NB4 (cell line): ENCODE results near the gene MRGPRF.

Experiments used
- DNase-seq: peaks from one replicate; pipeline ENCODE4 v3.0.0; 2010; ENCODE audit warnings: low read depth
- H3K4me3 ChIP-seq: one replicate; pipeline ENCODE4 v1.5.1; 2011; ENCODE audit warnings: mild to moderate bottlenecking, low read depth, low read length, moderate library complexity
- CTCF ChIP-seq: IDR thresholded peaks from one replicate; pipeline ENCODE4 v1.5.1; 2012; ENCODE audit warnings: low read depth, low read length
- MAX ChIP-seq: IDR thresholded peaks from 2 replicates; pipeline ENCODE4 v1.6.1; 2011; ENCODE audit warnings: low read depth, low read length
- MYC ChIP-seq: IDR thresholded peaks from 2 replicates; pipeline ENCODE4 v1.6.1; 2011; ENCODE audit warnings: low read depth, low read length
- POLR2A ChIP-seq: IDR thresholded peaks from 2 replicates; pipeline ENCODE4 v1.6.1; 2011; ENCODE audit warnings: mild to moderate bottlenecking; ENCODE audit not compliant: insufficient read length; ENCODE audit errors: extremely low read depth

MRGPRF gene

GRCh38 chr11:68994894-68995285 lies 18.2 kb downstream of the MRGPRF start:
- H3K4me3 ChIP-seq = no peak overlapping the region
- DNase-seq = no peak
- no peak for TF ChIP-seq POLR2A
- no peak for TF ChIP-seq MAX
- no peak for TF ChIP-seq MYC
- TF ChIP-seq CTCF = no peak

- no peak overlapping the region for H3K4me3 ChIP-seq
- DNase-seq = no peak
- no peak for TF ChIP-seq CTCF
- TF ChIP-seq MYC = no peak
- TF ChIP-seq MAX = no peak
- TF ChIP-seq POLR2A = no peak
Observed at GRCh38 chr11:68994161-68994893, 18.7 kb downstream of the MRGPRF start.

GRCh38 chr11:68993546-68993945 lies 19.5 kb downstream of the MRGPRF start:
- DNase-seq = no peak
- TF ChIP-seq CTCF = no peak
- no peak for TF ChIP-seq MYC
- TF ChIP-seq POLR2A = no peak
- no peak for TF ChIP-seq MAX
- no peak overlapping the region for H3K4me3 ChIP-seq

- DNase-seq = no peak
- no peak overlapping the region for H3K4me3 ChIP-seq
- TF ChIP-seq MYC (no peak), CTCF (no peak), MAX (no peak), POLR2A (no peak)
Observed at GRCh38 chr11:68992743-68993255, 20.2 kb downstream of the MRGPRF start.

- no peak for DNase-seq
- TF ChIP-seq POLR2A (no peak), MYC (no peak), MAX (no peak), CTCF (no peak)
- no peak overlapping the region for H3K4me3 ChIP-seq
Observed at GRCh38 chr11:68990995-68991780, 21.9 kb downstream of the MRGPRF start.
